Panc1 (cell line): Measurements from ENCODE around the gene FBXW7. TPM values are rescaled to one million over a fixed set of nuclear protein-coding genes. Genes with fewer than 3 reads are reported as not detected.

Experiments used
- ATAC-seq: fragments of 200-7000 bp; cut with Tn5 transposase; 2 replicates; pipeline ENCODE4 v1.9.1; 2020; ENCODE audit warnings: mild to moderate bottlenecking, moderate library complexity
- BruUV-seq: library from RNA; stranded (reverse); fragments of 400-500 nt; replicated peaks from 2 replicates; lab custom pipeline; 2021; lab: Mats Ljungman, UMichigan
- CTCF ChIA-PET: fragments of 300-600 bp; sonication (Branson Sonifier 250); formaldehyde crosslinking; loops from one replicate; lab custom pipeline; 2022; ENCODE audit warnings: antibody characterized with exemption; lab: Charles Lee
- POLR2A ChIA-PET: fragments of 300-600 bp; sonication (Branson Sonifier 250); formaldehyde crosslinking; loops from one replicate; lab custom pipeline; 2022; ENCODE audit warnings: antibody characterized with exemption; lab: Charles Lee
- DNase-seq: peaks from one replicate; pipeline ENCODE4 v3.0.0-alpha.2; 2010; ENCODE audit warnings: low read depth, low spot score
- H3K27ac ChIP-seq: 2 replicates; pipeline ENCODE4 v1.5.1; 2011; ENCODE audit warnings: mild to moderate bottlenecking, low read length, inconsistent platforms
- H3K27me3 ChIP-seq: fragments of 200-500 bp; sonication (Bioruptor generic); 2 replicates; pipeline ENCODE4 v1.6.0; 2014; ENCODE audit warnings: low read length, inconsistent platforms; ENCODE audit not compliant: control insufficient read depth, insufficient read depth
- H3K36me3 ChIP-seq: fragments of 200-500 bp; sonication (Bioruptor generic); 2 replicates; pipeline ENCODE4 v1.5.1; 2014; ENCODE audit warnings: inconsistent platforms, mild to moderate bottlenecking, low read length, moderate library complexity; ENCODE audit not compliant: control insufficient read depth, insufficient read depth
- H3K4me1 ChIP-seq: 2 replicates; pipeline ENCODE4 v1.5.1; 2011; ENCODE audit warnings: inconsistent platforms, mild to moderate bottlenecking, low read length, moderate library complexity; ENCODE audit not compliant: control insufficient read depth, insufficient read depth
- H3K4me3 ChIP-seq, 2 experiments: 2 replicates each; pipeline ENCODE4 v1.5.1; 2011 to 2012; ENCODE audit warnings: low read depth in 2 of 2, low read length in 2 of 2, mild to moderate bottlenecking in 2 of 2, inconsistent platforms in 1 of 2, moderate library complexity in 1 of 2
- H3K9me3 ChIP-seq: fragments of 200-500 bp; sonication (Bioruptor generic); 2 replicates; pipeline ENCODE4 v1.5.1; 2014; ENCODE audit warnings: low read depth, mild to moderate bottlenecking, inconsistent platforms, low read length, moderate library complexity; ENCODE audit not compliant: control insufficient read depth, insufficient read depth
- POLR2AphosphoS5 ChIP-seq: IDR thresholded peaks from 2 replicates; pipeline ENCODE4 v1.6.1; 2012; ENCODE audit warnings: mild to moderate bottlenecking, low read depth, low read length, moderate library complexity
- SIN3A ChIP-seq: IDR thresholded peaks from 2 replicates; pipeline ENCODE4 v1.6.1; 2012; ENCODE audit warnings: low read depth, mild to moderate bottlenecking, low read length, moderate library complexity, borderline replicate concordance; ENCODE audit not compliant: insufficient read depth
- TCF7L2 ChIP-seq: IDR thresholded peaks from 2 replicates; pipeline ENCODE4 v1.6.1; 2011; ENCODE audit warnings: mild to moderate bottlenecking, low read depth, low read length, inconsistent platforms
- in situ Hi-C: cut with HindIII; loops from 2 replicates; pipeline ENCODE4 v1.10.0; 2016; ENCODE audit warnings: low sequenced_read_pairs, low pct_unique_long_range_greater_than_20kb
- intact Hi-C: fragments of 100-400 bp; cut with micrococcal nuclease; formaldehyde crosslinking; loops from one replicate; pipeline ENCODE4 v1.10.0; 2022; ENCODE audit not compliant: unreplicated experiment
- total RNA-seq: library from RNA; stranded (reverse); gene quantifications from one replicate; pipeline ENCODE4 v1.2.1, GENCODE V29; 2021; ENCODE audit not compliant: unreplicated experiment
- TF ChIP-seq, protein P1 (sequence below): fragments of 450-650 bp; IDR thresholded peaks from 2 replicates; pipeline ENCODE4 v1.5.1; 2017; ENCODE audit warnings: mild to moderate bottlenecking
- TF ChIP-seq, protein P2 (sequence below), 2 experiments: IDR thresholded peaks; 2 replicates each; pipeline ENCODE4 v1.6.1; 2011 to 2012; ENCODE audit warnings: low read depth in 2 of 2, control low read depth in 1 of 2, low read length in 1 of 2, mild to moderate bottlenecking in 1 of 2, moderate library complexity in 1 of 2; ENCODE audit not compliant: insufficient read depth in 1 of 2

Gene FBXW7
- total RNA-seq, 1 experiment from 2014 or later, result 16.2 TPM

DNA sequence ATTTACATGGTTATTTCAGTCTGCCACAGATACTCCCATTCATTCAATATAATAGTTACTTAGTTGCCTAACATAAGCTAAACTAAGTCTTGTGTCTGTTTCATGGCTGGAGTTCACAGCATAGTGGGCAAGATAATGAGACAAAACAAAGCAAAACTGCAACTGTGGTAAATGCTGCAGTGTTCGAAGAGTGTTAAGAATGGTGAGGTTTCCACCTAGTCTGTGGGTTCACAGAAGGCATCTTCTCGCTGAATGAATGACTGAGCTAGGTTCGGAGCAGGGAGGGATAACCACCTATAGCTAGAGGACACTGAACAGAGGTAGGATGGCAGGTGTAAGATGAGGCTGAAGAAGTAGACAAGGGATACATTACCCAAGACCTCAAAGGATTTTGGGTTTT is 171.0 kb downstream of the FBXW7 start:
- Histone ChIP-seq H3K27ac (no peak overlapping the region), H3K36me3 (no peaks in the 10 kb centered on the region), H3K4me1 (no peaks in the 10 kb centered on the region), H3K4me3 (no peak overlapping the region), H3K9me3 (no peaks in the 10 kb centered on the region), H3K27me3 (no peaks in the 10 kb centered on the region)
- POLR2A ChIA-PET, result no interaction called here
- intact Hi-C loops (no loop called here), in situ Hi-C loops (no loop called here)
- DNase-seq, result no peak
- no TSS peak for BruUV-seq
- no peak for ATAC-seq
- CTCF ChIA-PET, result no interaction called here
- TF ChIP-seq SIN3A, result no peak

DNA sequence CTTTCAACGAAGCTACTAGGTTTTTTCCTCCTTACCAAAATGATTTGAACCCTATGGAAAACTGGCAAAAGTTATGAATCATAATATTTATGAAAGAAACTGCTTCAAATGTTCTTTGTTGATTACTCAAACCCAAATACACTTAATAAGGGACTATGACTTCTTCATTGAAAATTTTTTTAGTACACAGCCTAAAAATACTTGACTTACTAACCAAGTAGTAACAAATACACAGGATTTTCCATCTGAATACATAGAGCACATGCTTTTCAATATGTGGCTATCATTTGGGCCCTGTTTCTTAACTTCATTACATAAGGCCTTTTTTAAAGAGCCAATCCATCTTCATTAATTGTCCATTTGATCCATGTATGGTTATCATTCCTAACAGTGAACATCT is 171.5 kb downstream of the FBXW7 start:
- ChIA-PET POLR2A (no interaction called here), CTCF (no interaction called here)
- BruUV-seq, result no TSS peak
- Histone ChIP-seq H3K36me3 (no peaks in the 10 kb centered on the region), H3K4me3 (no peak overlapping the region), H3K4me1 (no peaks in the 10 kb centered on the region), H3K27me3 (no peaks in the 10 kb centered on the region), H3K9me3 (no peaks in the 10 kb centered on the region), H3K27ac (no peak overlapping the region)
- DNase-seq (no peak), ATAC-seq (no peak)
- intact Hi-C loops, result no loop called here
- TF ChIP-seq POLR2AphosphoS5, result no peak
- TF ChIP-seq, protein P1, sequence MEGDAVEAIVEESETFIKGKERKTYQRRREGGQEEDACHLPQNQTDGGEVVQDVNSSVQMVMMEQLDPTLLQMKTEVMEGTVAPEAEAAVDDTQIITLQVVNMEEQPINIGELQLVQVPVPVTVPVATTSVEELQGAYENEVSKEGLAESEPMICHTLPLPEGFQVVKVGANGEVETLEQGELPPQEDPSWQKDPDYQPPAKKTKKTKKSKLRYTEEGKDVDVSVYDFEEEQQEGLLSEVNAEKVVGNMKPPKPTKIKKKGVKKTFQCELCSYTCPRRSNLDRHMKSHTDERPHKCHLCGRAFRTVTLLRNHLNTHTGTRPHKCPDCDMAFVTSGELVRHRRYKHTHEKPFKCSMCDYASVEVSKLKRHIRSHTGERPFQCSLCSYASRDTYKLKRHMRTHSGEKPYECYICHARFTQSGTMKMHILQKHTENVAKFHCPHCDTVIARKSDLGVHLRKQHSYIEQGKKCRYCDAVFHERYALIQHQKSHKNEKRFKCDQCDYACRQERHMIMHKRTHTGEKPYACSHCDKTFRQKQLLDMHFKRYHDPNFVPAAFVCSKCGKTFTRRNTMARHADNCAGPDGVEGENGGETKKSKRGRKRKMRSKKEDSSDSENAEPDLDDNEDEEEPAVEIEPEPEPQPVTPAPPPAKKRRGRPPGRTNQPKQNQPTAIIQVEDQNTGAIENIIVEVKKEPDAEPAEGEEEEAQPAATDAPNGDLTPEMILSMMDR, result no peak
- TF ChIP-seq, protein P2, sequence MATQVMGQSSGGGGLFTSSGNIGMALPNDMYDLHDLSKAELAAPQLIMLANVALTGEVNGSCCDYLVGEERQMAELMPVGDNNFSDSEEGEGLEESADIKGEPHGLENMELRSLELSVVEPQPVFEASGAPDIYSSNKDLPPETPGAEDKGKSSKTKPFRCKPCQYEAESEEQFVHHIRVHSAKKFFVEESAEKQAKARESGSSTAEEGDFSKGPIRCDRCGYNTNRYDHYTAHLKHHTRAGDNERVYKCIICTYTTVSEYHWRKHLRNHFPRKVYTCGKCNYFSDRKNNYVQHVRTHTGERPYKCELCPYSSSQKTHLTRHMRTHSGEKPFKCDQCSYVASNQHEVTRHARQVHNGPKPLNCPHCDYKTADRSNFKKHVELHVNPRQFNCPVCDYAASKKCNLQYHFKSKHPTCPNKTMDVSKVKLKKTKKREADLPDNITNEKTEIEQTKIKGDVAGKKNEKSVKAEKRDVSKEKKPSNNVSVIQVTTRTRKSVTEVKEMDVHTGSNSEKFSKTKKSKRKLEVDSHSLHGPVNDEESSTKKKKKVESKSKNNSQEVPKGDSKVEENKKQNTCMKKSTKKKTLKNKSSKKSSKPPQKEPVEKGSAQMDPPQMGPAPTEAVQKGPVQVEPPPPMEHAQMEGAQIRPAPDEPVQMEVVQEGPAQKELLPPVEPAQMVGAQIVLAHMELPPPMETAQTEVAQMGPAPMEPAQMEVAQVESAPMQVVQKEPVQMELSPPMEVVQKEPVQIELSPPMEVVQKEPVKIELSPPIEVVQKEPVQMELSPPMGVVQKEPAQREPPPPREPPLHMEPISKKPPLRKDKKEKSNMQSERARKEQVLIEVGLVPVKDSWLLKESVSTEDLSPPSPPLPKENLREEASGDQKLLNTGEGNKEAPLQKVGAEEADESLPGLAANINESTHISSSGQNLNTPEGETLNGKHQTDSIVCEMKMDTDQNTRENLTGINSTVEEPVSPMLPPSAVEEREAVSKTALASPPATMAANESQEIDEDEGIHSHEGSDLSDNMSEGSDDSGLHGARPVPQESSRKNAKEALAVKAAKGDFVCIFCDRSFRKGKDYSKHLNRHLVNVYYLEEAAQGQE (IDR thresholded peaks at IDR 0.05; ENCODE audit: insufficient read depth in 1 of 2, low read depth in 2 of 2, low read length in 1 of 2), result no peak
- TF ChIP-seq TCF7L2, result no peak
- TF ChIP-seq SIN3A, result no peak
- in situ Hi-C loops, result no loop called here

DNA sequence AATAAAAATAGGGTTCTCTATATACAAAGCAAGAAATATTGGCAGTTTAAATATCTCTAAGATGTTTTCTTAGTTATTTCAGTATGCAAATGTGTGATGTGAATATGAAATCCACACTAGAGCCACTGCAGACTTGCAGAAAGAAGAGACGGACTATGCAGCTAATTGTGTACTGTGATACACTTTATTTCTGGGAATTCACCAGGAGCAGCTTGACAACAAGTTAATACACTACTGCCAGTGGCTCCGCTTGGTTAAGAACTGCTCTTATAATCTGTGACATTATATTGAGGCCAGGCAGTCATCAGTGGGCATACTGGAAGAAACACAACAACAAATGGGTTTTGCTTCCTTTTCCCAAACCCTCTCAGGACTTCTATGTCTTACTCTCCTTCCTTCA is 172.0 kb downstream of the FBXW7 start:
- Histone ChIP-seq H3K9me3 (no peaks in the 10 kb centered on the region), H3K4me1 (no peaks in the 10 kb centered on the region), H3K27me3 (no peaks in the 10 kb centered on the region), H3K36me3 (no peaks in the 10 kb centered on the region), H3K27ac (no peak overlapping the region), H3K4me3 (no peak overlapping the region)
- no TSS peak for BruUV-seq
- POLR2A ChIA-PET, result no interaction called here
- TF ChIP-seq POLR2AphosphoS5 (no peak), TCF7L2 (no peak), SIN3A (no peak)
- TF ChIP-seq, protein P2 (IDR thresholded peaks at IDR 0.05; ENCODE audit: insufficient read depth in 1 of 2, low read depth in 2 of 2, low read length in 1 of 2), result no peak
- TF ChIP-seq, protein P1, result no peak
- no peak for ATAC-seq
- intact Hi-C loops (no loop called here), in situ Hi-C loops (no loop called here)
- DNase-seq, result no peak
- CTCF ChIA-PET, result no interaction called here
